K562 (cell line): ENCODE data around the gene LRRC59.

Experiments
- ATF6 ChIP-seq: sonication (generic); formaldehyde crosslinking; IDR thresholded peaks from 2 replicates; pipeline ENCODE4 v1.4.0; 2020; ENCODE audit warnings: mild to moderate bottlenecking, missing genetic modification reagents
- CTCF ChIP-seq, 3 experiments: IDR thresholded peaks in 2 of 3; conservative IDR thresholded peaks in 1 of 3; 2 replicates each; pipeline ENCODE4 v1.5.1; 2011 to 2012; ENCODE audit warnings: low read length in 3 of 3, mild to moderate bottlenecking in 3 of 3, control low read depth in 2 of 3, improper control_type of control experiment in 1 of 3, inconsistent platforms in 1 of 3, low read depth in 1 of 3, mixed read lengths in 1 of 3, moderate library complexity in 1 of 3; ENCODE audit not compliant: insufficient read depth in 2 of 3
- HSF4 ChIP-seq: fragments of 250-450 bp; sonication (Bioruptor Pico); IDR thresholded peaks from 2 replicates; pipeline ENCODE4 v2.1.2; 2022; ENCODE audit warnings: mild to moderate bottlenecking, moderate library complexity, borderline replicate concordance
- KLF10 ChIP-seq: fragments of 250-450 bp; sonication (Bioruptor Pico); IDR thresholded peaks from 2 replicates; pipeline ENCODE4 v1.6.1; 2021; ENCODE audit warnings: matching md5 sums
- SP2 ChIP-seq: IDR thresholded peaks from 2 replicates; pipeline ENCODE4 v1.6.1; 2011; ENCODE audit warnings: mild to moderate bottlenecking, low read depth, low read length, moderate library complexity; ENCODE audit not compliant: poor library complexity, severe bottlenecking; ENCODE audit errors: extremely low read depth

GRCh38 chr17:50386510-50386909 lies 10.8 kb downstream of the LRRC59 start:
- TF ChIP-seq HSF4 (CRISPR knock-in tag) (no peak), SP2 (no peak), CTCF (IDR thresholded peaks at IDR 0.05 in 2 of 3, conservative IDR thresholded peaks at IDR 0.05 in 1 of 3; ENCODE audit: insufficient read depth in 2 of 3, low read depth in 1 of 3, low read length in 3 of 3) (no peak), KLF10 (no peak), ATF6 (CRISPR knock-in tag) (no peak)
